B cell (primary cell): Measurements from ENCODE around the gene PTPRG. TPM values are rescaled to one million over a fixed set of nuclear protein-coding genes. Genes with fewer than 3 reads are reported as not detected.

Experiments
- ATAC-seq: fragments of 200-7000 bp; cut with Tn5 transposase; one replicate; pipeline ENCODE4 v1.10.0; 2021; ENCODE audit warnings: low read depth, mild to moderate bottlenecking, moderate number of reproducible peaks, moderate library complexity
- CTCF ChIA-PET: fragments of 350-600 bp; sonication (Branson Sonifier 250); formaldehyde crosslinking; loops from one replicate; lab custom pipeline; 2021; ENCODE audit warnings: antibody characterized with exemption, inconsistent platforms; lab: Charles Lee
- POLR2A ChIA-PET: fragments of 350-600 bp; sonication (Branson Sonifier 250); formaldehyde crosslinking; loops from one replicate; lab custom pipeline; 2021; ENCODE audit warnings: antibody characterized with exemption; lab: Charles Lee
- DNase-seq: peaks from one replicate; pipeline ENCODE4 v3.0.0; 2013
- H2AFZ ChIP-seq: 2 replicates; pipeline ENCODE4 v1.6.1; 2012; ENCODE audit warnings: mild to moderate bottlenecking, low read depth, low read length; ENCODE audit not compliant: insufficient read depth, poor library complexity, severe bottlenecking
- H3K27ac ChIP-seq, 2 donors: 1 replicate in 1 of 2; 2 replicates in 1 of 2; pipeline ENCODE4 v1.5.1; 2012 to 2013; ENCODE audit warnings: low read length in 2 of 2, mild to moderate bottlenecking in 2 of 2, moderate library complexity in 1 of 2
- H3K27me3 ChIP-seq, 4 experiments: fragments of 200-600 bp in 1 of 4; sonication (generic) in 1 of 4; replicated peaks in 1 of 4; 1 replicate in 2 of 4; 2 replicates in 2 of 4; pipeline versions ENCODE4 v1.6.1 to v1.7.0; 2013 to 2016; ENCODE audit warnings: low read length in 3 of 4, mild to moderate bottlenecking in 2 of 4, mixed read lengths in 1 of 4, moderate library complexity in 1 of 4; ENCODE audit not compliant: insufficient read depth in 4 of 4, control insufficient read depth in 3 of 4; ENCODE audit errors: control extremely low read depth in 1 of 4
- H3K36me3 ChIP-seq, 2 experiments: replicated peaks in 1 of 2; 1 replicate in 1 of 2; 2 replicates in 1 of 2; pipeline versions ENCODE4 v1.6.1 to v1.7.1; 2013; ENCODE audit warnings: low read length in 1 of 2; ENCODE audit not compliant: insufficient read depth in 2 of 2, control insufficient read depth in 1 of 2; ENCODE audit errors: control extremely low read depth in 1 of 2, extremely low read depth in 1 of 2
- H3K4me1 ChIP-seq, 2 donors: fragments of 200-600 bp in 1 of 2; sonication (generic) in 1 of 2; 1 replicate in 1 of 2; 2 replicates in 1 of 2; pipeline versions ENCODE4 v1.5.1 to v1.6.1; 2013 to 2017; ENCODE audit warnings: low read length in 2 of 2; ENCODE audit not compliant: control insufficient read depth in 2 of 2, insufficient read depth in 2 of 2
- H3K4me2 ChIP-seq: replicated peaks from 2 replicates; pipeline ENCODE3; 2012; ENCODE audit warnings: mild to moderate bottlenecking, low read depth, low read length; ENCODE audit not compliant: poor library complexity, severe bottlenecking
- H3K4me3 ChIP-seq, 5 experiments: fragments of 200-600 bp in 1 of 5; sonication (generic) in 1 of 5; 1 replicate in 3 of 5; 2 replicates in 2 of 5; pipeline versions ENCODE4 v1.5.1 to v1.7.0; 2011 to 2016; ENCODE audit warnings: low read length in 4 of 5, mild to moderate bottlenecking in 4 of 5, low read depth in 2 of 5, control low read depth in 1 of 5, moderate library complexity in 1 of 5; ENCODE audit not compliant: insufficient read depth in 1 of 5; ENCODE audit errors: control extremely low read depth in 1 of 5, extremely low read depth in 1 of 5
- H3K79me2 ChIP-seq: fragments of 200-600 bp; sonication (generic); one replicate; pipeline ENCODE4 v1.6.0; 2016; ENCODE audit warnings: low read length; ENCODE audit not compliant: control insufficient read depth, insufficient read depth
- H3K9ac ChIP-seq: fragments of 200-600 bp; sonication (generic); 2 replicates; pipeline ENCODE4 v1.6.1; 2017; ENCODE audit warnings: mild to moderate bottlenecking, low read length, moderate library complexity
- H3K9me3 ChIP-seq, 3 donors: one replicate each; pipeline versions ENCODE4 v1.6.1 to v1.7.1; 2013; ENCODE audit warnings: low read length in 2 of 3; ENCODE audit not compliant: control insufficient read depth in 2 of 3, insufficient read depth in 1 of 3; ENCODE audit errors: control extremely low read depth in 1 of 3
- H4K20me1 ChIP-seq: 2 replicates; pipeline ENCODE4 v1.6.0; 2012; ENCODE audit warnings: mild to moderate bottlenecking, low read length; ENCODE audit not compliant: insufficient read depth, control insufficient read depth, poor library complexity, severe bottlenecking
- H3K27ac Mint-ChIP-seq: one replicate; pipeline ENCODE4 v1.8.0; 2021; ENCODE audit warnings: mixed read lengths
- H3K27me3 Mint-ChIP-seq: one replicate; pipeline ENCODE4 v1.8.0; 2021; ENCODE audit warnings: mixed read lengths
- H3K4me1 Mint-ChIP-seq: one replicate; pipeline ENCODE4 v1.8.0; 2021; ENCODE audit warnings: mixed read lengths
- H3K4me3 Mint-ChIP-seq: one replicate; pipeline ENCODE4 v1.8.0; 2021; ENCODE audit warnings: mixed read lengths
- H3K9me3 Mint-ChIP-seq: one replicate; pipeline ENCODE4 v1.8.0; 2022; ENCODE audit warnings: mixed read lengths; ENCODE audit not compliant: insufficient read depth
- EZH2 ChIP-seq: IDR thresholded peaks from 2 replicates; pipeline ENCODE4 v1.6.1; 2012; ENCODE audit warnings: borderline replicate concordance, low read depth, mild to moderate bottlenecking, moderate library complexity, low read length; ENCODE audit not compliant: insufficient read depth, poor library complexity, severe bottlenecking
- WGBS: methylation state at CpG from one replicate; pipeline ENCODE4 v1.1.5; 2013; ENCODE audit warnings: missing lambda C conversion rate; ENCODE audit not compliant: insufficient coverage; 5-methylcytosine and 5-hydroxymethylcytosine counted together
- intact Hi-C: fragments of 100-400 bp; cut with micrococcal nuclease; formaldehyde crosslinking; loops from one replicate; pipeline ENCODE4 v1.10.0; 2022
- polyA plus RNA-seq: library from polyadenylated mRNA; depleted of rRNA; stranded (reverse); fragments of >200 nt; gene quantifications from 2 replicates; pipeline ENCODE4 v1.2.3, GENCODE V29; 2012
- total RNA-seq, 2 donors: library from RNA; stranded (reverse); fragments of 120-200 nt in 1 of 2; gene quantifications; 1 replicate in 1 of 2; 2 replicates in 1 of 2; pipeline versions ENCODE4 v1.2.3 to v1.2.4, GENCODE V29; 2013 to 2022
- TF ChIP-seq, protein P1 (sequence below): fragments of 200-600 bp; IDR thresholded peaks from one replicate; pipeline ENCODE4 v1.8.0; 2022; ENCODE audit warnings: antibody characterized with exemption, mild to moderate bottlenecking

PTPRG gene
- total and polyA plus RNA-seq, 2 donors (not counting 1 experiment from before 2014, with no cell fraction given): 0.12 to 1.3 TPM

DNA sequence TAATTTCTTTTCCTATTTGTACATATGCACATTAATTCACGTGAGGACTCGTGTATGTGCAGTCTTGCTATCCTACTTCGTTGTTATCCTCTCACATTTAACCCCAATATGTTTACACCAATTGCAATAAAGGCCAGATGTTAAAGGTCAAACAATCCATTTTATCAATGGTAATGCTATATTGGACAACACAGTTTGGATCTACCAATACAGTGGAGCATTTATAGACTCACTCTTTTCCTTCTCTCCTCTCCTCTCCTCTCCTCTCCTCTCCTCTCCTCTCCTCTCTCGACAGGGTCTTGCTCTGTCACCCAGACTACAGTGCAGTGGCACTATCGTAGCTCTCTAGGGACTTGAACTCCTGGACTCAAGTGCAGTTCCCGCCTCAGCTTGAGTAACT lies 324.0 kb downstream of the PTPRG start:
- H3K27me3 Mint-ChIP-seq: no peaks in the 10 kb centered on the region
- no peaks in the 10 kb centered on the region for H3K27me3 ChIP-seq
- ChIA-PET CTCF (no interaction called here), POLR2A (no interaction called here)
- 80% methylated on average over 2 of the region's 6 CpGs for WGBS
- H3K4me3 ChIP-seq: no peak overlapping the region
- H3K27ac Mint-ChIP-seq: no peak overlapping the region
- H3K4me1 Mint-ChIP-seq: no peaks in the 10 kb centered on the region
- H3K9ac ChIP-seq: no peak overlapping the region
- peaks cover 0 to 1% (median 0%) of the 10 kb centered on the region in 3 donors for H3K9me3 ChIP-seq
- ATAC-seq (no peak), DNase-seq (no peak)
- no peaks in the 10 kb centered on the region for H3K4me1 ChIP-seq
- H3K4me3 Mint-ChIP-seq: no peak overlapping the region
- no peaks in the 10 kb centered on the region for H3K9me3 Mint-ChIP-seq
- H3K27ac ChIP-seq: no peak overlapping the region
- H3K36me3 ChIP-seq: no peaks in the 10 kb centered on the region
- intact Hi-C loops: no loop called here
- no peaks in the 10 kb centered on the region for H3K79me2 ChIP-seq
- H3K4me2 ChIP-seq: no peak overlapping the region
- TF ChIP-seq, protein P1, sequence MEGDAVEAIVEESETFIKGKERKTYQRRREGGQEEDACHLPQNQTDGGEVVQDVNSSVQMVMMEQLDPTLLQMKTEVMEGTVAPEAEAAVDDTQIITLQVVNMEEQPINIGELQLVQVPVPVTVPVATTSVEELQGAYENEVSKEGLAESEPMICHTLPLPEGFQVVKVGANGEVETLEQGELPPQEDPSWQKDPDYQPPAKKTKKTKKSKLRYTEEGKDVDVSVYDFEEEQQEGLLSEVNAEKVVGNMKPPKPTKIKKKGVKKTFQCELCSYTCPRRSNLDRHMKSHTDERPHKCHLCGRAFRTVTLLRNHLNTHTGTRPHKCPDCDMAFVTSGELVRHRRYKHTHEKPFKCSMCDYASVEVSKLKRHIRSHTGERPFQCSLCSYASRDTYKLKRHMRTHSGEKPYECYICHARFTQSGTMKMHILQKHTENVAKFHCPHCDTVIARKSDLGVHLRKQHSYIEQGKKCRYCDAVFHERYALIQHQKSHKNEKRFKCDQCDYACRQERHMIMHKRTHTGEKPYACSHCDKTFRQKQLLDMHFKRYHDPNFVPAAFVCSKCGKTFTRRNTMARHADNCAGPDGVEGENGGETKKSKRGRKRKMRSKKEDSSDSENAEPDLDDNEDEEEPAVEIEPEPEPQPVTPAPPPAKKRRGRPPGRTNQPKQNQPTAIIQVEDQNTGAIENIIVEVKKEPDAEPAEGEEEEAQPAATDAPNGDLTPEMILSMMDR: no peak
- no peak for TF ChIP-seq EZH2
- H4K20me1 ChIP-seq: no peaks in the 10 kb centered on the region
- H2AFZ ChIP-seq: no peak overlapping the region

DNA sequence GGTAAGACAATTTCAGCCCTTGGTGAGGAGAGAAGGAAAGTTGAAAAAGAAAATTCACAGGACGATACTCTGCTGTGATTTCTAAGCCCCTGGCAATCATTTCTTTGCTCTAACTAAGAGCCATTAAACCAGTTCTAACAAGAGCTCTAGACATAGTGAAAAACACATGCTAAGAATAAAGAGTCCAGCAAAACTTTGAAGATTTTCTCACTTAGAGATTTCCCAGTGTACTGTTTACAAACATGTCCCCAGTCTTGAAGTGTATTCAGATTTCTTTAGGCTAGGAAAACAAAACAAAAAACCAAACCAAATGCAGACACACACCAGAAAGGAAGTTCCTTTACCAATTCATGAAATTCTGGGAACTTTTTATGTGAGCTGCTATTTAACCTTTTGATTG lies 325.8 kb downstream of the PTPRG start:
- Mint-ChIP-seq H3K4me3 (no peak overlapping the region), H3K9me3 (no peaks in the 10 kb centered on the region), H3K4me1 (no peaks in the 10 kb centered on the region), H3K27ac (no peak overlapping the region), H3K27me3 (no peaks in the 10 kb centered on the region)
- CTCF ChIA-PET: interaction anchor here (1.0 kb wide), 1 partner anchor 17 kb away, joined by 4 read pairs; no protein-coding TSS in a partner anchor
- no peak overlapping the region for H3K27ac ChIP-seq
- H3K4me2 ChIP-seq: no peak overlapping the region
- no peaks in the 10 kb centered on the region for H3K79me2 ChIP-seq
- no peaks in the 10 kb centered on the region for H3K36me3 ChIP-seq
- no peak overlapping the region for H2AFZ ChIP-seq
- DNase-seq: no peak
- POLR2A ChIA-PET: no interaction called here
- no peaks in the 10 kb centered on the region for H3K27me3 ChIP-seq
- WGBS: no CpG with 5 or more reads among the region's 1 CpG
- no peak overlapping the region for H3K4me3 ChIP-seq
- peaks cover 0 to 1% (median 0%) of the 10 kb centered on the region in 3 donors for H3K9me3 ChIP-seq
- no peak overlapping the region for H3K9ac ChIP-seq
- no peaks in the 10 kb centered on the region for H3K4me1 ChIP-seq
- TF ChIP-seq, protein P1: no peak
- no peak for TF ChIP-seq EZH2
- no peaks in the 10 kb centered on the region for H4K20me1 ChIP-seq
- no peak for ATAC-seq
- intact Hi-C loops: no loop called here
